Stimulated activated naive CD4-positive, alpha-beta T cell (primary cell): Measurements from ENCODE around the gene ATP13A1.
A peak's percentile ranks its signal among the peaks of the same experiment; 100 is the strongest.
"Not testable (repeated sequence)": the region's sequence is repeated elsewhere in the genome, so short reads cannot be mapped to it uniquely, and the experiment has no call there.

ENCODE experiments used
- DNase-seq, 6 experiments: peaks; one replicate each; lab custom pipeline; 2025; lab: John Stamatoyannopoulos, UW

Gene ATP13A1

GRCh38 chr19:19619181-19619848, 44.2 kb downstream of the ATP13A1 start:
- no peak for DNase-seq

GRCh38 chr19:19618219-19619051, 45.0 kb downstream of the ATP13A1 start, which contains the start of gene PBX4:
Gene PBX4 (minus strand): TSS chr19:19618687. CDS start chr19:19618629, 58 bp downstream.
- DNase-seq: peak; percentile 96 to 99 (median 98)

GRCh38 chr19:19615086-19615485, 48.4 kb downstream of the ATP13A1 start:
- DNase-seq: no peak

- no peak for DNase-seq
These were observed 50.0 kb downstream of the ATP13A1 start for GRCh38 chr19:19613506-19613905.

GRCh38 chr19:19610376-19611202, 52.9 kb downstream of the ATP13A1 start:
- no peak for DNase-seq

- not testable (repeated sequence) for DNase-seq
These were observed 56.8 kb downstream of the ATP13A1 start for GRCh38 chr19:19606686-19607085.

GRCh38 chr19:19606021-19606420, 57.5 kb downstream of the ATP13A1 start:
- DNase-seq: peak; percentile 13 to 53 (median 44)

GRCh38 chr19:19602713-19603324, 60.7 kb downstream of the ATP13A1 start:
- no peak for DNase-seq

GRCh38 chr19:19602136-19602712, 61.3 kb downstream of the ATP13A1 start:
- peak; percentile 27 to 73 (median 54) for DNase-seq

- DNase-seq: no peak
These were observed 62.6 kb downstream of the ATP13A1 start for GRCh38 chr19:19600793-19601330.

- peak; percentile 44 to 85 (median 72) for DNase-seq
These were observed 64.6 kb downstream of the ATP13A1 start for GRCh38 chr19:19598728-19599451.

GRCh38 chr19:19597809-19598306, 65.6 kb downstream of the ATP13A1 start:
- DNase-seq: peak; percentile 22 to 88 (median 67)
